K562 (cell line): Measurements from ENCODE around the gene SLC15A1. TPM values are rescaled to one million over a fixed set of nuclear protein-coding genes. Genes with fewer than 3 reads are reported as not detected.

ENCODE experiments used
- ATAC-seq: fragments of 200-7000 bp; cut with Tn5 transposase; 3 replicates; pipeline ENCODE4 v1.9.1; 2020; ENCODE audit warnings: moderate library complexity
- BruUV-seq: library from RNA; stranded (reverse); fragments of 400-500 nt; replicated peaks from 2 replicates; lab custom pipeline; 2021; lab: Mats Ljungman, UMichigan
- CTCF ChIA-PET: fragments of 300-600 bp; formaldehyde crosslinking; extraction: SDS; loops from one replicate; lab custom pipeline; 2021; ENCODE audit warnings: low intra/inter-chr PET ratio; lab: Yijun Ruan, JAX
- POLR2A ChIA-PET: fragments of 300-600, 350-650 bp; sonication (Branson Sonifier 250); formaldehyde crosslinking; extraction: SDS; loops from one replicate; lab custom pipeline; 2021; ENCODE audit warnings: antibody characterized with exemption, inconsistent platforms; lab: Yijun Ruan, JAX
- DNase-seq, 4 experiments: peaks; one replicate each; pipeline versions ENCODE4 v3.0.0 to v3.0.0-alpha.2; 2011 to 2018; ENCODE audit warnings: low spot score in 3 of 4, mixed read lengths in 3 of 4; ENCODE audit errors: extremely low read depth in 1 of 4
- FAIRE-seq: peaks from 2 replicates; lab custom pipeline; 2011; peaks lifted over from hg19 to GRCh38; lab: Jason Lieb, UNC
- H2AFZ ChIP-seq: 2 replicates; pipeline ENCODE4 v1.6.0; 2011; ENCODE audit warnings: low read depth, low read length, control low read depth, inconsistent platforms
- H3K27ac ChIP-seq: fragments of 200-600 bp; 3 replicates; pipeline ENCODE4 v1.8.0; 2011; ENCODE audit warnings: low read depth, mild to moderate bottlenecking, control low read depth, inconsistent platforms, low read length, moderate library complexity, mixed read lengths; ENCODE audit errors: extremely low read depth
- H3K27me3 ChIP-seq, 2 experiments: fragments of 300-600 bp in 1 of 2; 2 replicates in 1 of 2; 3 replicates in 1 of 2; pipeline versions ENCODE4 v1.6.0 to v1.8.0; 2011; ENCODE audit warnings: inconsistent platforms in 2 of 2, low read length in 2 of 2, mild to moderate bottlenecking in 1 of 2, mixed read lengths in 1 of 2, moderate library complexity in 1 of 2; ENCODE audit not compliant: control insufficient read depth in 2 of 2, insufficient read depth in 2 of 2
- H3K36me3 ChIP-seq: fragments of 300-600 bp; 3 replicates; pipeline ENCODE4 v1.8.0; 2011; ENCODE audit warnings: mild to moderate bottlenecking, low read length, inconsistent platforms; ENCODE audit not compliant: control insufficient read depth, insufficient read depth
- H3K4me1 ChIP-seq, 2 experiments: fragments of 200-600 bp in 1 of 2; replicated peaks in 1 of 2; 2 replicates in 1 of 2; 3 replicates in 1 of 2; pipeline versions ENCODE4 v1.5.1 to v1.8.0; 2011; ENCODE audit warnings: inconsistent platforms in 2 of 2, low read length in 2 of 2, mild to moderate bottlenecking in 1 of 2, mixed read lengths in 1 of 2, moderate library complexity in 1 of 2; ENCODE audit not compliant: control insufficient read depth in 2 of 2, insufficient read depth in 2 of 2
- H3K4me2 ChIP-seq: 2 replicates; pipeline ENCODE4 v1.6.1; 2011; ENCODE audit warnings: low read length, control low read depth, inconsistent platforms, mixed read lengths; ENCODE audit not compliant: insufficient read depth
- H3K4me3 ChIP-seq: fragments of 200-600 bp; sonication (generic), shearing (Covaris generic); 2 replicates; pipeline ENCODE4 v1.5.1; 2016; ENCODE audit warnings: control low read depth, inconsistent platforms
- H3K79me2 ChIP-seq: fragments of 200-600 bp; 3 replicates; pipeline ENCODE4 v1.8.0; 2011; ENCODE audit warnings: low read length, inconsistent platforms; ENCODE audit not compliant: control insufficient read depth, insufficient read depth
- H3K9ac ChIP-seq, 2 experiments: 2 replicates each; pipeline versions ENCODE4 v1.6.0 to v1.6.1; 2011; ENCODE audit warnings: low read depth in 2 of 2, low read length in 2 of 2, control low read depth in 1 of 2, inconsistent platforms in 1 of 2, mild to moderate bottlenecking in 1 of 2, mixed read lengths in 1 of 2; ENCODE audit not compliant: insufficient read depth in 1 of 2
- H3K9me1 ChIP-seq: one replicate; pipeline ENCODE4 v1.6.0; 2011; ENCODE audit warnings: inconsistent platforms, mild to moderate bottlenecking, low read length, moderate library complexity; ENCODE audit not compliant: control insufficient read depth, insufficient read depth
- H3K9me3 ChIP-seq: replicated peaks from 2 replicates; pipeline ENCODE4 v1.5.1; 2011; ENCODE audit warnings: low read depth, low read length, inconsistent platforms; ENCODE audit not compliant: control insufficient read depth, insufficient read depth
- H4K20me1 ChIP-seq: replicated peaks from 2 replicates; pipeline ENCODE4 v1.6.1; 2011; ENCODE audit warnings: low read length, inconsistent platforms, mixed read lengths; ENCODE audit not compliant: control insufficient read depth, insufficient read depth
- CHD1 ChIP-seq: fragments of 200-600 bp; sonication (generic); IDR thresholded peaks from one replicate; pipeline ENCODE4 v1.6.1; 2012; ENCODE audit warnings: mild to moderate bottlenecking, moderate library complexity, low read length, inconsistent platforms
- ETS2 ChIP-seq: IDR thresholded peaks from 2 replicates; pipeline ENCODE4 v1.6.1; 2016; ENCODE audit warnings: borderline replicate concordance, missing genetic modification characterization, mild to moderate bottlenecking, moderate library complexity, missing compliant biosample characterization; ENCODE audit not compliant: poor library complexity, severe bottlenecking
- HOMEZ ChIP-seq: fragments of 250-450 bp; sonication (Bioruptor Pico); IDR thresholded peaks from 2 replicates; pipeline ENCODE4 v1.4.0; 2020; ENCODE audit warnings: mild to moderate bottlenecking, moderate library complexity
- PATZ1 ChIP-seq: fragments of 250-450 bp; sonication (Bioruptor Pico); IDR thresholded peaks from 2 replicates; pipeline ENCODE4 v1.5.0; 2020; ENCODE audit warnings: mild to moderate bottlenecking, borderline replicate concordance
- ZNF699 ChIP-seq: fragments of 250-450 bp; sonication (Bioruptor Pico); IDR thresholded peaks from 2 replicates; pipeline ENCODE4 v1.8.0; 2021; ENCODE audit warnings: mild to moderate bottlenecking, moderate library complexity; ENCODE audit not compliant: insufficient replicate concordance
- WGBS: fragments of 100-300 bp; shearing (Covaris generic); methylation state at CpG from one replicate; pipeline ENCODE4 v1.1.6; 2016; ENCODE audit warnings: low coverage, mixed read lengths; ENCODE audit not compliant: insufficient coverage; ENCODE audit errors: missing lambda C conversion rate; 5-methylcytosine and 5-hydroxymethylcytosine counted together
- in situ Hi-C: fragments of 300-500 bp; cut with MboI; formaldehyde crosslinking; loops from 4 replicates; pipeline ENCODE4 v1.15.0; 2018; ENCODE audit warnings: inconsistent platforms, mixed read lengths
- intact Hi-C: fragments of 100-400 bp; cut with micrococcal nuclease; formaldehyde crosslinking; loops from 2 replicates; pipeline ENCODE4 v1.14.2; 2022
- polyA plus RNA-seq, 8 experiments: library from polyadenylated mRNA; depleted of rRNA in 4 of 8; stranded (reverse) in 5 of 8; unstranded in 3 of 8; fragments of >200 nt; fragmentation: Nextera tagmentation in 2 of 8; fragmentation: Illumina TruSeq in 1 of 8; extraction: Ambion mirVana in 2 of 8; extraction: Trizol in 1 of 8; gene quantifications; 2 replicates each; pipeline versions ENCODE4 v1.2.1 to v1.2.3, GENCODE V29; 2011 to 2014; ENCODE audit warnings: inconsistent platforms in 1 of 8, missing spikeins in 1 of 8
- total RNA-seq, 7 experiments: library from RNA; depleted of rRNA in 6 of 7; stranded (reverse); fragments of >200 nt in 6 of 7; fragmentation: Illumina TruSeq in 2 of 7; extraction: Trizol in 2 of 7; gene quantifications; 2 replicates each; pipeline versions ENCODE4 v1.2.1 to v1.2.3, GENCODE V29; 2011 to 2021; ENCODE audit warnings: low replicate concordance in 1 of 7
- TF ChIP-seq, protein P1 (sequence below): fragments of 250-450 bp; sonication (Bioruptor Pico); IDR thresholded peaks from 2 replicates; pipeline ENCODE4 v1.4.0; 2020
- TF ChIP-seq, protein P2 (sequence below): sonication (generic); formaldehyde crosslinking; IDR thresholded peaks from 2 replicates; pipeline ENCODE4 v1.8.0; 2022; ENCODE audit warnings: mild to moderate bottlenecking, missing genetic modification reagents
- TF ChIP-seq, protein P3 (sequence below): fragments of 450-650 bp; IDR thresholded peaks from 2 replicates; pipeline ENCODE4 v1.6.1; 2018; ENCODE audit not compliant: partially characterized antibody

Gene SLC15A1
- total and polyA plus RNA-seq, 9 of the 15 experiments (the other 6 are each of a cell fraction or from before 2014, with no cell fraction given): not detected

- H3K27me3 ChIP-seq: peaks cover 3 to 38% of the 10 kb centered on the region in 2 experiments; a peak in 4 of 5 replicates
- POLR2A ChIA-PET: no interaction called here
- no peaks in the 10 kb centered on the region for H3K9me3 ChIP-seq
- no peak overlapping the region for H3K4me3 ChIP-seq
- H3K4me1 ChIP-seq: peaks cover 0 to 4% of the 10 kb centered on the region in 2 experiments; a peak in 1 of 5 replicates
- H3K9me1 ChIP-seq: no peaks in the 10 kb centered on the region
- H2AFZ ChIP-seq: no peak overlapping the region
- no peak for ATAC-seq
- H3K36me3 ChIP-seq: no peaks in the 10 kb centered on the region
- in situ Hi-C loops: no loop called here
- no peaks in the 10 kb centered on the region for H3K79me2 ChIP-seq
- H3K27ac ChIP-seq: no peak overlapping the region
- no peak for DNase-seq
- no peaks in the 10 kb centered on the region for H4K20me1 ChIP-seq
- FAIRE-seq: no peak
- 1% methylated on average over 8 of the region's 9 CpGs for WGBS
- no TSS peak for BruUV-seq
- H3K9ac ChIP-seq: no peak overlapping the region
- CTCF ChIA-PET: no interaction called here
- intact Hi-C loops: no loop called here
- no peak overlapping the region for H3K4me2 ChIP-seq
- TF ChIP-seq, protein P1, sequence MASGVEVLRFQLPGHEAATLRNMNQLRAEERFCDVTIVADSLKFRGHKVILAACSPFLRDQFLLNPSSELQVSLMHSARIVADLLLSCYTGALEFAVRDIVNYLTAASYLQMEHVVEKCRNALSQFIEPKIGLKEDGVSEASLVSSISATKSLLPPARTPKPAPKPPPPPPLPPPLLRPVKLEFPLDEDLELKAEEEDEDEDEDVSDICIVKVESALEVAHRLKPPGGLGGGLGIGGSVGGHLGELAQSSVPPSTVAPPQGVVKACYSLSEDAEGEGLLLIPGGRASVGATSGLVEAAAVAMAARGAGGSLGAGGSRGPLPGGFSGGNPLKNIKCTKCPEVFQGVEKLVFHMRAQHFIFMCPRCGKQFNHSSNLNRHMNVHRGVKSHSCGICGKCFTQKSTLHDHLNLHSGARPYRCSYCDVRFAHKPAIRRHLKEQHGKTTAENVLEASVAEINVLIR (CRISPR knock-in tag): no peak
- TF ChIP-seq HOMEZ (CRISPR knock-in tag) (no peak), CHD1 (no peak), ZNF699 (CRISPR knock-in tag) (no peak), PATZ1 (CRISPR knock-in tag) (no peak), ETS2 (tag) (no peak)
- TF ChIP-seq, protein P2, sequence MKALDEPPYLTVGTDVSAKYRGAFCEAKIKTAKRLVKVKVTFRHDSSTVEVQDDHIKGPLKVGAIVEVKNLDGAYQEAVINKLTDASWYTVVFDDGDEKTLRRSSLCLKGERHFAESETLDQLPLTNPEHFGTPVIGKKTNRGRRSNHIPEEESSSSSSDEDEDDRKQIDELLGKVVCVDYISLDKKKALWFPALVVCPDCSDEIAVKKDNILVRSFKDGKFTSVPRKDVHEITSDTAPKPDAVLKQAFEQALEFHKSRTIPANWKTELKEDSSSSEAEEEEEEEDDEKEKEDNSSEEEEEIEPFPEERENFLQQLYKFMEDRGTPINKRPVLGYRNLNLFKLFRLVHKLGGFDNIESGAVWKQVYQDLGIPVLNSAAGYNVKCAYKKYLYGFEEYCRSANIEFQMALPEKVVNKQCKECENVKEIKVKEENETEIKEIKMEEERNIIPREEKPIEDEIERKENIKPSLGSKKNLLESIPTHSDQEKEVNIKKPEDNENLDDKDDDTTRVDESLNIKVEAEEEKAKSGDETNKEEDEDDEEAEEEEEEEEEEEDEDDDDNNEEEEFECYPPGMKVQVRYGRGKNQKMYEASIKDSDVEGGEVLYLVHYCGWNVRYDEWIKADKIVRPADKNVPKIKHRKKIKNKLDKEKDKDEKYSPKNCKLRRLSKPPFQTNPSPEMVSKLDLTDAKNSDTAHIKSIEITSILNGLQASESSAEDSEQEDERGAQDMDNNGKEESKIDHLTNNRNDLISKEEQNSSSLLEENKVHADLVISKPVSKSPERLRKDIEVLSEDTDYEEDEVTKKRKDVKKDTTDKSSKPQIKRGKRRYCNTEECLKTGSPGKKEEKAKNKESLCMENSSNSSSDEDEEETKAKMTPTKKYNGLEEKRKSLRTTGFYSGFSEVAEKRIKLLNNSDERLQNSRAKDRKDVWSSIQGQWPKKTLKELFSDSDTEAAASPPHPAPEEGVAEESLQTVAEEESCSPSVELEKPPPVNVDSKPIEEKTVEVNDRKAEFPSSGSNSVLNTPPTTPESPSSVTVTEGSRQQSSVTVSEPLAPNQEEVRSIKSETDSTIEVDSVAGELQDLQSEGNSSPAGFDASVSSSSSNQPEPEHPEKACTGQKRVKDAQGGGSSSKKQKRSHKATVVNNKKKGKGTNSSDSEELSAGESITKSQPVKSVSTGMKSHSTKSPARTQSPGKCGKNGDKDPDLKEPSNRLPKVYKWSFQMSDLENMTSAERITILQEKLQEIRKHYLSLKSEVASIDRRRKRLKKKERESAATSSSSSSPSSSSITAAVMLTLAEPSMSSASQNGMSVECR (CRISPR knock-in tag): no peak
- TF ChIP-seq, protein P3, sequence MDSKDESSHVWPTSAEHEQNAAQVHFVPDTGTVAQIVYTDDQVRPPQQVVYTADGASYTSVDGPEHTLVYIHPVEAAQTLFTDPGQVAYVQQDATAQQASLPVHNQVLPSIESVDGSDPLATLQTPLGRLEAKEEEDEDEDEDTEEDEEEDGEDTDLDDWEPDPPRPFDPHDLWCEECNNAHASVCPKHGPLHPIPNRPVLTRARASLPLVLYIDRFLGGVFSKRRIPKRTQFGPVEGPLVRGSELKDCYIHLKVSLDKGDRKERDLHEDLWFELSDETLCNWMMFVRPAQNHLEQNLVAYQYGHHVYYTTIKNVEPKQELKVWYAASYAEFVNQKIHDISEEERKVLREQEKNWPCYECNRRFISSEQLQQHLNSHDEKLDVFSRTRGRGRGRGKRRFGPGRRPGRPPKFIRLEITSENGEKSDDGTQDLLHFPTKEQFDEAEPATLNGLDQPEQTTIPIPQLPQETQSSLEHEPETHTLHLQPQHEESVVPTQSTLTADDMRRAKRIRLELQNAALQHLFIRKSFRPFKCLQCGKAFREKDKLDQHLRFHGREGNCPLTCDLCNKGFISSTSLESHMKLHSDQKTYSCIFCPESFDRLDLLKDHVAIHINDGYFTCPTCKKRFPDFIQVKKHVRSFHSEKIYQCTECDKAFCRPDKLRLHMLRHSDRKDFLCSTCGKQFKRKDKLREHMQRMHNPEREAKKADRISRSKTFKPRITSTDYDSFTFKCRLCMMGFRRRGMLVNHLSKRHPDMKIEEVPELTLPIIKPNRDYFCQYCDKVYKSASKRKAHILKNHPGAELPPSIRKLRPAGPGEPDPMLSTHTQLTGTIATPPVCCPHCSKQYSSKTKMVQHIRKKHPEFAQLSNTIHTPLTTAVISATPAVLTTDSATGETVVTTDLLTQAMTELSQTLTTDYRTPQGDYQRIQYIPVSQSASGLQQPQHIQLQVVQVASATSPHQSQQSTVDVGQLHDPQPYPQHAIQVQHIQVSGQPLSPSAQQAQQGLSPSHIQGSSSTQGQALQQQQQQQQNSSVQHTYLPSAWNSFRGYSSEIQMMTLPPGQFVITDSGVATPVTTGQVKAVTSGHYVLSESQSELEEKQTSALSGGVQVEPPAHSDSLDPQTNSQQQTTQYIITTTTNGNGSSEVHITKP: no peak
Measured at GRCh38 chr13:98755729-98756128, 3.3 kb upstream of the SLC15A1 start.
